Measurements from ENCODE around the gene DRC7.

GRCh38 chr16:57675741-57676551 lies 18.7 kb upstream of the DRC7 start:
- TF ChIP-seq POLR2AphosphoS5 (IDR thresholded peaks at IDR 0.05; ENCODE audit: low read length) (no peak), FOS (IDR thresholded peaks at IDR 0.05; ENCODE audit: borderline replicate concordance, extremely low read depth, insufficient read length) (no peak), CREB1 (IDR thresholded peaks at IDR 0.05; ENCODE audit: low read depth) (no peak), POLR2A (IDR thresholded peaks at IDR 0.05; ENCODE audit: low read depth, low read length) (no peak), RCOR1 (conservative IDR thresholded peaks at IDR 0.05; ENCODE audit: low read depth, low read length) (no peak), KDM1A (IDR thresholded peaks at IDR 0.05; ENCODE audit: borderline replicate concordance) (no peak), MAX (IDR thresholded peaks at IDR 0.05; ENCODE audit: low read depth, low read length) (no peak), EZH2 (IDR thresholded peaks at IDR 0.05; ENCODE audit: borderline replicate concordance, control insufficient read depth, low read depth, low read length) (no peak), CHD4 (IDR thresholded peaks at IDR 0.05) (no peak), EP300 (IDR thresholded peaks at IDR 0.05; ENCODE audit: borderline replicate concordance in 1 of 2, control insufficient read depth in 1 of 2, low read depth in 2 of 2, low read length in 2 of 2) (no peak)
- TF ChIP-seq, protein P1, sequence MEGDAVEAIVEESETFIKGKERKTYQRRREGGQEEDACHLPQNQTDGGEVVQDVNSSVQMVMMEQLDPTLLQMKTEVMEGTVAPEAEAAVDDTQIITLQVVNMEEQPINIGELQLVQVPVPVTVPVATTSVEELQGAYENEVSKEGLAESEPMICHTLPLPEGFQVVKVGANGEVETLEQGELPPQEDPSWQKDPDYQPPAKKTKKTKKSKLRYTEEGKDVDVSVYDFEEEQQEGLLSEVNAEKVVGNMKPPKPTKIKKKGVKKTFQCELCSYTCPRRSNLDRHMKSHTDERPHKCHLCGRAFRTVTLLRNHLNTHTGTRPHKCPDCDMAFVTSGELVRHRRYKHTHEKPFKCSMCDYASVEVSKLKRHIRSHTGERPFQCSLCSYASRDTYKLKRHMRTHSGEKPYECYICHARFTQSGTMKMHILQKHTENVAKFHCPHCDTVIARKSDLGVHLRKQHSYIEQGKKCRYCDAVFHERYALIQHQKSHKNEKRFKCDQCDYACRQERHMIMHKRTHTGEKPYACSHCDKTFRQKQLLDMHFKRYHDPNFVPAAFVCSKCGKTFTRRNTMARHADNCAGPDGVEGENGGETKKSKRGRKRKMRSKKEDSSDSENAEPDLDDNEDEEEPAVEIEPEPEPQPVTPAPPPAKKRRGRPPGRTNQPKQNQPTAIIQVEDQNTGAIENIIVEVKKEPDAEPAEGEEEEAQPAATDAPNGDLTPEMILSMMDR (IDR thresholded peaks at IDR 0.05 in 2 of 3, conservative IDR thresholded peaks at IDR 0.05 in 1 of 3; ENCODE audit: control insufficient read depth in 2 of 3, extremely low read depth in 1 of 3, insufficient read depth in 1 of 3, low read depth in 3 of 3, low read length in 3 of 3) = no peak
